Glutamatergic neuron (in vitro differentiated cells): ENCODE results near the gene C16orf54. TPM values are rescaled to one million over a fixed set of nuclear protein-coding genes. Genes with fewer than 3 reads are reported as not detected.
"Not testable (repeated sequence)": the region's sequence is repeated elsewhere in the genome, so short reads cannot be mapped to it uniquely, and the experiment has no call there.

ENCODE experiments used
- DNase-seq: peaks from one replicate; pipeline ENCODE4 v3.0.0; 2022
- H3K27ac Mint-ChIP-seq: one replicate; pipeline ENCODE4 v1.8.0; 2020; ENCODE audit warnings: mild to moderate bottlenecking, mixed read lengths, inconsistent platforms; ENCODE audit not compliant: unreplicated experiment
- H3K27me3 Mint-ChIP-seq: one replicate; pipeline ENCODE4 v1.8.0; 2020; ENCODE audit warnings: mild to moderate bottlenecking, moderate library complexity, mixed read lengths, inconsistent platforms; ENCODE audit not compliant: unreplicated experiment
- H3K36me3 Mint-ChIP-seq: one replicate; pipeline ENCODE4 v1.8.0; 2020; ENCODE audit warnings: mild to moderate bottlenecking, mixed read lengths, inconsistent platforms; ENCODE audit not compliant: unreplicated experiment
- H3K4me1 Mint-ChIP-seq: one replicate; pipeline ENCODE4 v1.8.0; 2020; ENCODE audit warnings: mild to moderate bottlenecking, low read depth, mixed read lengths, inconsistent platforms; ENCODE audit not compliant: unreplicated experiment
- H3K4me3 Mint-ChIP-seq: one replicate; pipeline ENCODE4 v1.8.0; 2020; ENCODE audit warnings: mild to moderate bottlenecking, mixed read lengths, inconsistent platforms; ENCODE audit not compliant: unreplicated experiment
- H3K9me3 Mint-ChIP-seq: one replicate; pipeline ENCODE4 v1.8.0; 2020; ENCODE audit warnings: mild to moderate bottlenecking, moderate library complexity, mixed read lengths, inconsistent platforms; ENCODE audit not compliant: unreplicated experiment
- CTCF ChIP-seq: fragments of 200-600 bp; sonication (generic); IDR thresholded peaks from one replicate; pipeline ENCODE4 v1.5.0; 2021; ENCODE audit not compliant: partially characterized antibody, unreplicated experiment
- total RNA-seq: library from RNA; stranded (reverse); fragmentation: NEBNext Ultra II Directional; extraction: Animal tissue kit (Norgen Biotek cat#: 25700); gene quantifications from one replicate; pipeline ENCODE4 v1.2.1, GENCODE V29; 2021; ENCODE audit not compliant: unreplicated experiment

Gene C16orf54
- total RNA-seq, 1 donor from 2014 or later: not detected

DNA sequence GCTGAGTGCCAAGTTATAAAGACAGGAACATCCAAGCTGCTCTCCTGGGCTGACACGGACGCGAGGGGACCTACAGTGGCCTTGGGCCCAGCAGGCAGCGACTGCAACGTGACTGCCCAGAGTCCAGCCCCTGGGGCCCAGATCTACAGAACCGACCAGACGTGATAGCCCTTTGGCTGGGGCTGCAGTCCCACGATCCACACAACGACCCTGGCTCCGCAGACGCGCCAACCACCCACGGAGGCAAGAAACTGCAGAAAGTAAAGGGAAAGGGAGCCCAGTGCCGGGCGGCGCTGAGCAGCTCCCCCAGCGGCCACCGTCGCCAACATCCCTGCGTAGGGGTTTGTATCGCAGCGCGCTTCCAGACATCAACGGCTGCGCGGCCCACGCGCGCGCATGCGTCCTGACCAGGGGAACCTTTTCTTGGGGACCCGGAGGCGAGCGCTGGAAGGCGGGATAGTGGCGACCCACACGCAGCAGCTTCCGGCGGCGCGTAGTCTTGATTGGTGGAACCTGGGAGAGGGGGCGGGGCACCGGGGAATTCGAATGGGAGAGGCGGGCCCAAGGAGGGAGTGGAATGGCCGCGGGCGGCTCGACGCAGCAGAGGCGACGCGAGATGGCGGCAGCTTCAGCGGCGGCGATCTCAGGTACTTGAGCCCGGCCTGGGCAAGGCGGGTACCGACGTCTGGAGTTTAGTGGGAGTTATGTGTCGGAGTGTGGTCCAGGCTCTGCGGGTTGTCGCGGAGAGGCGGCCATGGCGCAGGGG lies 44.6 kb upstream of the C16orf54 start, which contains the start of gene KIF22:
KIF22 (plus strand) TSS at position 569 of the 766 bp plus-strand sequence; CDS start at position 578, 9 bp downstream.
- peak; percentile 99 for DNase-seq
- peaks cover 5% of the 10 kb centered on the region for H3K27me3 Mint-ChIP-seq

GRCh38 chr16:29789775-29790182 lies 44.0 kb upstream of the C16orf54 start:
- H3K36me3 Mint-ChIP-seq: no peaks in the 10 kb centered on the region
- H3K27me3 Mint-ChIP-seq: peaks cover 5% of the 10 kb centered on the region
- H3K27ac Mint-ChIP-seq: peak overlapping the region; percentile 96
- no peak for TF ChIP-seq CTCF
- H3K9me3 Mint-ChIP-seq: no peaks in the 10 kb centered on the region
- no peak for DNase-seq
- H3K4me3 Mint-ChIP-seq: peak overlapping the region; percentile 92
- H3K4me1 Mint-ChIP-seq: peaks cover 13% of the 10 kb centered on the region

More for the DNA sequence above, 44.6 kb upstream of the C16orf54 start, which contains the start of gene KIF22:
- no peaks in the 10 kb centered on the region for H3K36me3 Mint-ChIP-seq
- H3K4me3 Mint-ChIP-seq: peak within 1 kb of the TSS; percentile 92
- peak within 1 kb of the TSS; percentile 96 for H3K27ac Mint-ChIP-seq
- H3K9me3 Mint-ChIP-seq: no peaks in the 10 kb centered on the region
- peaks cover 13% of the 10 kb centered on the region for H3K4me1 Mint-ChIP-seq
- peak; percentile 75 for TF ChIP-seq CTCF

DNA sequence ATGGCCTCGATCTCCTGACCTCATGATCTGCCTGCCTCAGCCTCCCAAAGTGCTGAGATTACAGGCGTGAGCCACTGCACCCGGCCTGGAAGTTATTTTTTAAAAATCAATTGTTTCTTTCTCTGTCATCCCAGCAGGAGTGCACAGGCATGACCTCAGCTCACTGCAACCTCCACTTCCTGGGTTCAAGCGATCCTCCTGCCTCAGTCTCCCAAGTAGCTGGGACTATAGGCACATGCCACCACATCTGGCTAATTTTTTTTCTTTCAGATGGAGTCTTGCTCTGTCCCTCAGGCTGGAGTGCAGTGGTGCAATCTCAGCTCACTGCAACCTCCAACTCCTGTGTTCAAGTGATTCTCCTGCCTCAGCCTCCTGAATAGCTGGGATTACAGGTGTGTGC lies 41.4 kb upstream of the C16orf54 start:
- H3K4me1 Mint-ChIP-seq, DNase-seq, H3K9me3 Mint-ChIP-seq, H3K27ac Mint-ChIP-seq, H3K27me3 Mint-ChIP-seq, H3K4me3 Mint-ChIP-seq, H3K36me3 Mint-ChIP-seq: not testable (repeated sequence)

GRCh38 chr16:29784901-29785500 lies 39.2 kb upstream of the C16orf54 start:
- DNase-seq: peak; percentile 87
- peaks cover 6% of the 10 kb centered on the region for H3K27me3 Mint-ChIP-seq
- H3K4me1 Mint-ChIP-seq: peaks cover 2% of the 10 kb centered on the region
- TF ChIP-seq CTCF: peak; percentile 86
- H3K27ac Mint-ChIP-seq: no peak overlapping the region
- peaks cover 1% of the 10 kb centered on the region for H3K9me3 Mint-ChIP-seq
- peak overlapping the region; percentile 73 for H3K4me3 Mint-ChIP-seq
- no peaks in the 10 kb centered on the region for H3K36me3 Mint-ChIP-seq

DNA sequence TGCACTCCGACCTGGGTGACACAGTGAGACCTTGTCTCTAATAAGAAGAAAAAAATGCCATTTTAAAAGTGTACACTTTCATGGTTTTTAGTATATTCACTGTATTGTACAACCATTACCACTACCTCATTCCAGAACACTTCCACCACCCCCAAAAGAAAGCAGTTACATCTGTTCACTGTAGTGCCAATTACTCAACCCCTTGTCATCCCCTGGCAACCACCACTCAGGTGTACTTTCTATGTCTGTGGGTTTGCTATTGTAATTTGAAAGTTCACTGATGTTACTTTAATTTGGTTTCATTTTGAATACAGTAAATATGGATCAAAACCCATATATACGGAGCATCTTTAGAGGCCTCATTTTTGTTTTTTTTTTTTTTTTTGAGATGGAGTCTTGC lies 38.4 kb upstream of the C16orf54 start:
- Mint-ChIP-seq H3K27ac (no peak overlapping the region), H3K36me3 (no peaks in the 10 kb centered on the region), H3K4me3 (no peak overlapping the region), H3K27me3 (peaks cover 4% of the 10 kb centered on the region), H3K4me1 (peaks cover 2% of the 10 kb centered on the region), H3K9me3 (peaks cover 1% of the 10 kb centered on the region)
- TF ChIP-seq CTCF: no peak
- DNase-seq: no peak

- not testable (repeated sequence) for DNase-seq, H3K4me1 Mint-ChIP-seq, H3K9me3 Mint-ChIP-seq, H3K4me3 Mint-ChIP-seq, H3K27me3 Mint-ChIP-seq, H3K27ac Mint-ChIP-seq, H3K36me3 Mint-ChIP-seq
Observed at GRCh38 chr16:29783094-29783953, 37.5 kb upstream of the C16orf54 start.
